Stimulated activated CD8-positive, alpha-beta memory T cell treated with anti-CD3 and anti-CD28 coated beads, Interleukin-7, amount 100 ng/mL, for 48 hours (primary cell): ENCODE results near the gene CCDC170.

Experiments
- DNase-seq, 2 donors: peaks; one replicate each; pipeline ENCODE4 v3.0.0-alpha.2; 2020; ENCODE audit warnings: low read depth in 1 of 2; ENCODE audit errors: extremely low read depth in 1 of 2

CCDC170 gene

DNA sequence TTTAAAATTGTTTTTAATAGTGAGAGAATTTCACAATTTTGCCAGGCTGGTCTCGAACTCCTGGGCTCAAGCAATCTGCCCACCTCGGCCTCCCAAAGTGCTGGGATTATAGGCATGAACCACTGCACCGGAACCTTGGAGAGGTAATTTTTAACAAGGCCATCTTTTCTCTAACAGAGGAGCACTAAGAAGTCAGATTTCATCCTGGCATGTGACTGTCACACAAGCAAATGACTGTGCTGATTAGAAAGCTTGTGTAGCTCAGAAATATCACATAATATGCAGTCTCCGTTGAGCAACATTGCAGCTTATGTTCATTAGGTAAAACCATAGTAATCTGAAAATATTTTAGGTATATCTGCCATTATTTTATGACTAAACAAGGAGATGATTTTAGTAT lies 156.0 kb downstream of the CCDC170 start:
- no peak for DNase-seq

- DNase-seq = no peak
Observed at GRCh38 chr6:151651639-151652038, 157.8 kb downstream of the CCDC170 start.

DNA sequence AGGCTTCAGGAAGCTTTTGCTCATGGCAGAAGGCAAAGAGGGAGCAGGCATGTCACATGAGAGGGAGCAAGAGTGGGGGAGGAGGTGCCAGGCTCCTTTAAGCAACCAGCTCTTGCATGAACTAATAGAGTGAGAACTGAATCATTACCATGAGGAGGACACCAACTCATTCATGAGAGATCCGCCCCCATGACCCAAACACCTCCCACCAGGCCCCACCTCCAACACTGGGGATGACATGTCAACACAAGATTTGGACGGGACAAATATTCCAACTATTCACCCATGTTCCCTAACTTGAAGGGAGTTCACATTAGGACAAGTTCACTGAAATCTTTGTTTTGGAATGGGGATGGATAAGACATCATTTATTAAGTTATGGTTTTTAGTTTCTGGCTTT lies 158.5 kb downstream of the CCDC170 start:
- no peak for DNase-seq

DNA sequence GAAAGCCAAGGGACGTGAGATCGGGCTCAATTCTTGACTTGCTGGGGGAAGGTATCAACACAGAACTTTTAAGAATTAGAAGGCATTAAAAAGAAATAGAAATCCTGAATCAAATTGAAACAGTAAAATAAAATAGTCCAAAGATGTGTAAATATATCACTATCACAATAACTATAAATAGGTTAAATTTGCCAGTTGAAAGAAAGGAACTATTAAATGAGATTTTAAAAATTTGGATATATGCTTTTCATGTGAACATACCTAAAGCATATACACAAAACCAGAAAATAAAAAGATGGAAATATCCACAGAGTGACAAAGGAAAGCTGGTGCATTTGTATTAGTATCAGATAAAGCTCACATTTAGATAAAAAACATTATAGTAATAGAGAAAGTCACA lies 161.3 kb downstream of the CCDC170 start:
- no peak for DNase-seq

GRCh38 chr6:151656392-151656791 lies 162.6 kb downstream of the CCDC170 start:
- no peak for DNase-seq

- no peak for DNase-seq
Observed at GRCh38 chr6:151658091-151658490, 164.3 kb downstream of the CCDC170 start.

DNA sequence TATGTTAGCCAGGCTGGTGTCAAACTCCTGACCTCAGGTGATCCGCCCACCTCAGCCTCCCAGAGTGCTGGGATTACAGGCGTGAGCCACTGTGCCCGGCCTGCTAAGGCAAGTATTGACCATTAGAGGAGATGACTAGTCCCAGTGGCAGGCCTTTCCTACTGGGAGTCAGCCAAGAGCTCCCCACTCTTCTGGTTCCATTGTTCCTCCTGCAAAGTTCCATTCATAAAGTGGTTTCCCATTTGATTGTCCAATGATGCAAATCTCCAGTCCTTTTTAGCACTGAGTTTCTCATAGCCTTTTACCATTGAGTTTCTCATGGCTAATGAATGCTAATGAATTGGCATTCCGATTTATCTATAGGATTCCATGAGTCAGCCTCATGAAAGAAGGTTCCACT lies 165.4 kb downstream of the CCDC170 start:
- DNase-seq = no peak

DNA sequence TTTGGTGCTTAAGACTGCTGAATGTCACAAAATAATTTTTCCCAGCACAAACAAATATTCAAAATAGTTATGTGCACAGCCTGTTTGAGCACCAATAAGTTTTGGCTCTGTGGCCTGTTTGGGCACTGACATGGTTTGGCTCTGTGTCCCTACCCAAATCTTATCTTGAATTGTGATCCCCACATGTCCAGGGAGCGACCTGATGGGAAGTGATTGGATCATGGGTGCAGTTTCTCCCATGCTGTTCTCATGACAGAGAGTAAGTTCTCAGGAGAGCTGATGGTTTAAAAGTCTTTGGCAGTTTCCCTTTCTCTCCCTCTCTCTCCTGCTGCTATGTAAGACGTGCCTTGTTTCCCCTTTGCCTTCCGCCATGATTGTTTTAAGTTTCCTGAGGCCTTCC lies 167.7 kb downstream of the CCDC170 start:
- no peak for DNase-seq

DNA sequence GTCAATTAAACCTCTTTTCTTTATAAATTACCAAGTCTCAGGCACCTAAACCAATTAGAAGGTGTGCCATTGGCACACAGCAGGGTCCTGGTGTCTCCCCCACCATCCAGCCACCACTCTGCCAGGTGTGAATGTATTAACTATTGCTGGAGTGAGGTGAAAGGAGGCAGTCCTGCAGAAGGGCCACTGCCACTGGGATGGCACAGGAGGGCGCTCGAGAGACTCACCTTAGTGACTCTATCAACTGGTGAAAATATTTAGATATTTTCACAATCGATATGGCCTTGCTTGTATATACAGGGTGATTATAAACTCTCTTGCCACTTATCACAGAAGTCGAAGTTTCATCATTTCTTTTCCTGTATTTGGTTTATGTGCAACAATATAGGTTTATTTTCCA lies 168.1 kb downstream of the CCDC170 start:
- DNase-seq = no peak

GRCh38 chr6:151663559-151663958 lies 169.7 kb downstream of the CCDC170 start:
- DNase-seq = no peak

- no peak for DNase-seq
Observed at GRCh38 chr6:151664390-151664789, 170.6 kb downstream of the CCDC170 start.

GRCh38 chr6:151665329-151665728 lies 171.5 kb downstream of the CCDC170 start:
- DNase-seq = no peak

DNA sequence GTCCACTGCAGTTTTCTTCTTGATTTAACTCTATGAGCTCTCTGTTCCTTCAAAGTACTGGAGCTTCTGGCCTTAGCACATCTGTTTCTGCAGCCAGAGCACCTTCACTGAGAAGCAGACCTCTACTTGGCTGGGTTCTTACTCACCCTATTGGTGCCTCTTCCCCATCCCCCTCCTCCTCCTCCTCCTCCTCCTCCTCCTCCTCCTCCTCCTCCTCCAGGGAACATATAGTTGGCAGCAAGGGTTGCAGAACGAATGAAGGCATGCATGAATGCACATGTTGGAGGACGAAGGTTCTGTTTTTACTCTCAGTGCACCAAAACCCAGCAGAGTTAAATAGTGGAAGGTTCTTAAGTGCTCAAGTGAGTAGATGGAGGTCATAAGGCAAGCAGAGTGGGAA lies 172.7 kb downstream of the CCDC170 start:
- no peak for DNase-seq

DNA sequence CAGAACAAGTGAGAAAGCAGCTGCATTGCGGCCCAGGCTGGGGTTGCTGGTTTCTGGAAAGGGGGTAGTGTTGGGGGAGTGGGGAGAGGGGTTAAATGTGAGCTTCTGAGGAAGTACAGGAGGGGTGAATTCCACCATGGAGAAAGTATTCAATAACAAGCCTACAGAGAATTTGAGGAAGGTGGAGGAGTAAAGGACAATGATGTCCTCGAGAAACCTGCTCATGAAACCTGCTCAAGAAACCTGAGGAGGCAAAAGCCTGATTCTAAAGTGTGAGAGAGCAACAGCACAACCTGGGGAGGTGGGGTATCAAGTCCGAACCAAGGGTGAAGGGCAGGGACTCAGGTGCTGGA lies 175.4 kb downstream of the CCDC170 start:
- no peak for DNase-seq

GRCh38 chr6:151670116-151670515 lies 176.3 kb downstream of the CCDC170 start:
- no peak for DNase-seq
